Epithelial cell of proximal tubule (primary cell): ENCODE data around the gene CCDC61. TPM values are rescaled to one million over a fixed set of nuclear protein-coding genes. Genes with fewer than 3 reads are reported as not detected.

Source experiments
- DNase-seq: peaks from one replicate; pipeline ENCODE4 v3.0.0-alpha.2; 2011; ENCODE audit warnings: low read depth
- H3K4me3 ChIP-seq: 2 replicates; pipeline ENCODE4 v1.5.1; 2011; ENCODE audit warnings: low read depth, mild to moderate bottlenecking, low read length
- CTCF ChIP-seq: conservative IDR thresholded peaks from 2 replicates; pipeline ENCODE4 v1.5.1; 2012; ENCODE audit warnings: low read depth, mild to moderate bottlenecking, low read length
- total RNA-seq: library from RNA; depleted of rRNA; stranded (reverse); fragments of >200 nt; gene quantifications from 2 replicates; pipeline ENCODE4 v1.2.3, GENCODE V29; 2015

Gene CCDC61
- total RNA-seq, 1 donor from 2014 or later = 10.1 TPM

- no peak overlapping the region for H3K4me3 ChIP-seq
- DNase-seq = no peak
- no peak for TF ChIP-seq CTCF
Observed at GRCh38 chr19:45955905-45956608, 39.2 kb upstream of the CCDC61 start.

GRCh38 chr19:45958320-45958719 lies 36.9 kb upstream of the CCDC61 start:
- TF ChIP-seq CTCF = no peak
- H3K4me3 ChIP-seq = no peak overlapping the region
- DNase-seq = no peak

GRCh38 chr19:45958769-45959516 lies 36.3 kb upstream of the CCDC61 start:
- H3K4me3 ChIP-seq = no peak overlapping the region
- no peak for TF ChIP-seq CTCF
- no peak for DNase-seq

- DNase-seq = no peak
- H3K4me3 ChIP-seq = no peak overlapping the region
- no peak for TF ChIP-seq CTCF
Observed at GRCh38 chr19:45959517-45960025, 35.7 kb upstream of the CCDC61 start.

- TF ChIP-seq CTCF = peak; percentile 5
- no peak overlapping the region for H3K4me3 ChIP-seq
- no peak for DNase-seq
Observed at GRCh38 chr19:45960595-45961235, 34.6 kb upstream of the CCDC61 start.

- H3K4me3 ChIP-seq = no peak overlapping the region
- no peak for TF ChIP-seq CTCF
- no peak for DNase-seq
Observed at GRCh38 chr19:45962021-45962420, 33.2 kb upstream of the CCDC61 start.
